Nephron progenitor cell (in vitro differentiated cells): Measurements from ENCODE around the gene MYO9A.

ENCODE experiments used
- DNase-seq: peaks from one replicate; pipeline ENCODE4 v3.0.0; 2021
- H3K27ac Mint-ChIP-seq: 2 replicates; pipeline ENCODE4 v1.8.0; 2021; ENCODE audit warnings: mild to moderate bottlenecking, moderate library complexity, mixed read lengths
- H3K27me3 Mint-ChIP-seq: 2 replicates; pipeline ENCODE4 v1.8.0; 2021; ENCODE audit warnings: mild to moderate bottlenecking, low read depth, mixed read lengths; ENCODE audit not compliant: poor library complexity
- H3K36me3 Mint-ChIP-seq: 2 replicates; pipeline ENCODE4 v1.8.0; 2021; ENCODE audit warnings: low read depth, mixed read lengths
- H3K4me1 Mint-ChIP-seq: 2 replicates; pipeline ENCODE4 v1.8.0; 2021; ENCODE audit warnings: mixed read lengths
- H3K4me3 Mint-ChIP-seq: 2 replicates; pipeline ENCODE4 v1.8.0; 2021; ENCODE audit warnings: mild to moderate bottlenecking, moderate library complexity, mixed read lengths
- H3K9me3 Mint-ChIP-seq: 2 replicates; pipeline ENCODE4 v1.8.0; 2021; ENCODE audit warnings: mild to moderate bottlenecking, moderate library complexity, mixed read lengths
- TF ChIP-seq, protein P1 (sequence below): fragments of 200-600 bp; sonication (generic); IDR thresholded peaks from 2 replicates; pipeline ENCODE4 v1.5.0; 2021; ENCODE audit warnings: antibody characterized with exemption

Gene MYO9A

DNA sequence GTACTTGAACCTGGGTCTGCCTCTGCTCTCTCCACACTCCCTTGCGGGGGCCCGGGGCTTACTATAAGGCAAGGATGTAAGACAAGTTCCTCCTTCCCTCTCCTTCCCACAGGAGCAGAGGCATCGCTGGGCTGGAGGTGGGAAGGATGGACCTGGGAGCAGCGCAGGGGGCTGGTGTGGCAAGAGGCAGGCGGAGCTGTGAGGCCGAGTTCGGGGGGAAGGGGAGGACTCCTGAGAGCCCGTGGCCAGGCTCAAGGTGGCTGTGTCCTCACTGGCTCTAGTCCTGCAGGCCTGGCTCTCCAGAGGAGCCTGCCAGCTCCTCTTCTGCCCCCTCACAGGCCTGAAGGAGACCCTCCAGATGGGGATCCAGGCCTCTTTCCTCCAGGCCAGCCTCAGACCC lies 308.6 kb downstream of the MYO9A start:
- DNase-seq, result no peak
- Mint-ChIP-seq H3K9me3 (no peaks in the 10 kb centered on the region), H3K27ac (no peak overlapping the region), H3K4me3 (no peak overlapping the region), H3K36me3 (no peaks in the 10 kb centered on the region), H3K4me1 (peaks cover 58% of the 10 kb centered on the region), H3K27me3 (peaks cover 12% of the 10 kb centered on the region)
- TF ChIP-seq, protein P1, sequence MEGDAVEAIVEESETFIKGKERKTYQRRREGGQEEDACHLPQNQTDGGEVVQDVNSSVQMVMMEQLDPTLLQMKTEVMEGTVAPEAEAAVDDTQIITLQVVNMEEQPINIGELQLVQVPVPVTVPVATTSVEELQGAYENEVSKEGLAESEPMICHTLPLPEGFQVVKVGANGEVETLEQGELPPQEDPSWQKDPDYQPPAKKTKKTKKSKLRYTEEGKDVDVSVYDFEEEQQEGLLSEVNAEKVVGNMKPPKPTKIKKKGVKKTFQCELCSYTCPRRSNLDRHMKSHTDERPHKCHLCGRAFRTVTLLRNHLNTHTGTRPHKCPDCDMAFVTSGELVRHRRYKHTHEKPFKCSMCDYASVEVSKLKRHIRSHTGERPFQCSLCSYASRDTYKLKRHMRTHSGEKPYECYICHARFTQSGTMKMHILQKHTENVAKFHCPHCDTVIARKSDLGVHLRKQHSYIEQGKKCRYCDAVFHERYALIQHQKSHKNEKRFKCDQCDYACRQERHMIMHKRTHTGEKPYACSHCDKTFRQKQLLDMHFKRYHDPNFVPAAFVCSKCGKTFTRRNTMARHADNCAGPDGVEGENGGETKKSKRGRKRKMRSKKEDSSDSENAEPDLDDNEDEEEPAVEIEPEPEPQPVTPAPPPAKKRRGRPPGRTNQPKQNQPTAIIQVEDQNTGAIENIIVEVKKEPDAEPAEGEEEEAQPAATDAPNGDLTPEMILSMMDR, result no peak

DNA sequence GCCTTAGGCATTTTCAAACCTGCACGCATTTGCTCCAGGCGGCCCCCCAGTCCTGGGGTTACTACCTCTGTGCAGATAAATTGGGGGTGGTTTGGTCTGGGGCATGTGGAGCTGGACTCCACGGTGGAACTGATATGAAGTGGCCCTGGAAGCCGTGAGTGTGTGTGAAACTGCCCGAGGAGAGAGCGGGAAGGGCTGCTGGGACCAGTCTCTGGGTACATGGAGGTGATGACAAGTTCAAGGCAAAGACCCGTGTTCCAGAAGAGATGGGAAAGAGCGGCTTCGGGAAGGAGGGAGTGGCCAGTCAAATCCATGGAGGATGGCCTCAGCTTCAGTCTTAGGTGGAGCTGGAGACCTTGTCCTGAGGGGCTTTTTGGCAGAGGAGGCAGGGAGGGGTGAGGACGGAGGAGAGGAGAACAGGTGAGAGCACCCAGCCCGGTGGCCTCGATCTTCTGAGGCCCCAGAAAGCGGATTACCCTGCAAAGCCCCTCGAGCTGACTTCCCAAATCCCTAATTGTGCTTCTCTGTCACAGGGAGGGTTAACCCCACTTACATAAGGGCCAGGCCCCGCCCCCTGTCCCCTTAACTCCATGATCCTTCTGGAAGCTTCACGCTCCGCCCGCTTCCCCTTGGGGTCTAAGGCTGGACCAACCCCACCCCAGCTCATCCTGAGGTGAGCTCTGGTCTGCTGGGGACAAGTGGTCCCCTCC lies 309.5 kb downstream of the MYO9A start:
- Mint-ChIP-seq H3K27ac (peak overlapping the region; percentile 33), H3K4me3 (no peak overlapping the region), H3K9me3 (no peaks in the 10 kb centered on the region)

DNA sequence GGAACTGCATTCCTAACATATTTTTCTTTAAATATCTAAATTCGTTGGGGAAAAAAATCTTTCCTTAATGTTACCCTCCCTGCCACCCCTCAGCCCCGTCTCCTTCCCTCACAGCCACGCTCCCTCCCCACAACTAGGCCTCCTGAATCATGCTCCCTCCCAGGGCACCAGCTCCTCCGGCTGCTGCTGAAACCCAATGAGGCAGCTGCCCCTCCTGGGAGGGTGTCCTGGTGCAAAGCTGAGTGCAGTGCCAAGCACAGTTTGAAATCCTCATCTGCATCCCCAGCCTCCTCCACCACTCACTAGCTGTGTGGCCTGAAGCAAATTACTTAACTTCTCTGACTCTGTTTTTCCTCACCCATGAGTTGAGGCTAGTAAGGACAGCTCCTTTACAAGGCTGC lies 310.3 kb downstream of the MYO9A start:
- Mint-ChIP-seq H3K4me3 (peak overlapping the region; percentile 5), H3K9me3 (no peaks in the 10 kb centered on the region), H3K4me1 (peaks cover 54% of the 10 kb centered on the region), H3K27me3 (peaks cover 12% of the 10 kb centered on the region), H3K27ac (no peak overlapping the region), H3K36me3 (no peaks in the 10 kb centered on the region)
- TF ChIP-seq, protein P1, result no peak
- no peak for DNase-seq

More for the DNA sequence above, 309.5 kb downstream of the MYO9A start:
- Mint-ChIP-seq H3K36me3 (no peaks in the 10 kb centered on the region), H3K4me1 (peaks cover 54% of the 10 kb centered on the region), H3K27me3 (peaks cover 12% of the 10 kb centered on the region)
- no peak for DNase-seq
- TF ChIP-seq, protein P1, result no peak

DNA sequence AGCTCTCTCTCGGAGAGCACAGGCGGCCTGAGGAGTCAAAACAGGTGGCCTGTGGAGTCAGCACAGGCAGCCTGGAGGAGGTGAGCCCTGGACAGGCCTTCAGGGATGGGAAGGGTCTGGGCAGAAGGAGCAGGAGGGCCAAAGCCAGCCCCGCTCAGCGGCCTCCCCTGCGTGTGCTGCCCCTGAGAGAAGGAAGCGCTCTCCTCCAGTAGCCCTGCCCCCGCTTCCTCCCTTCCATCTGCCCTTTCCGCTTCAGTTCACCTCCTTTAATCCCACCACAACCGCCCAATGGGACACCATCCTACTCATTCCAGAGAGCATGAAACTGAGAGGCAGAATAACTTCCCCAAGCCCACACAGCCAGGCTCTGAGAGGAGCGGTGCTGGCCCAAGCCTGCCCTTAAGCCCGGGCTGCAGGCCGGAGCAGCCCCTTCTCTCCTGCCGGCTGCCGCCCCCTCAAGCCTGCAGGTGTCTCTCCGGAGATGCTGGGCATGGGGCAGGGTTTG lies 310.8 kb downstream of the MYO9A start:
- H3K4me3 Mint-ChIP-seq, result peak overlapping the region; percentile 11
- H3K4me1 Mint-ChIP-seq, result peaks cover 51% of the 10 kb centered on the region
- H3K9me3 Mint-ChIP-seq, result no peaks in the 10 kb centered on the region
- no peaks in the 10 kb centered on the region for H3K36me3 Mint-ChIP-seq
- TF ChIP-seq, protein P1, result no peak
- H3K27ac Mint-ChIP-seq, result peak overlapping the region; percentile 87
- peak; percentile 52 for DNase-seq
- H3K27me3 Mint-ChIP-seq, result peaks cover 8% of the 10 kb centered on the region

DNA sequence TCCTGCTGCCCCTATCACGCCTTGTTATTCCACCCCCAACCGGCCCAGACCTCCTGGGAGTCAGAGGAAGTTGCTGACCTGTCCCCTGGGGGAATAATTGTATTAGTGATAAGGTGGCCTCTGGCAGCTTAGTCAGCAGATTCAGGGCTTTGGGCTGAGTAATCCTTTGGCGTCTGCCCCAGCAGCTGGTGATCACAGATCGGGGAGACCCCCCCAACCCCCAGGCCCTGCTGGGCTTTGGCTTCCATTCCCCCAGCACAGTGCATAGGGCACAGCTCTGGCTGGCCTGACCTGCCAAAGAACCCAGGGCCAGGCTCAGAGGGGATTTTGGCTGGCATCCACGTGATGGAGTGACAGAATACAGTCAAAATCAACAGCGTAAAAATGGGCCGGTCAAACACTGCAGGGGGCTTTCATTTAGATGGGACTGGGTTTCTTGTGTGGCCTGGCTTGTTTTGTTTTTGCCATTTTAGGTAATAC lies 311.5 kb downstream of the MYO9A start:
- Mint-ChIP-seq H3K4me1 (peaks cover 49% of the 10 kb centered on the region), H3K36me3 (no peaks in the 10 kb centered on the region), H3K9me3 (no peaks in the 10 kb centered on the region), H3K27ac (peak overlapping the region; percentile 87), H3K4me3 (no peak overlapping the region), H3K27me3 (peaks cover 8% of the 10 kb centered on the region)
- no peak for DNase-seq
- TF ChIP-seq, protein P1, result no peak
